Thyroid gland (tissue), 4 donors: ENCODE results near the gene NPRL2. TPM values are rescaled to one million over a fixed set of nuclear protein-coding genes. Genes with fewer than 3 reads are reported as not detected.
A peak's percentile ranks its signal among the peaks of the same experiment; 100 is the strongest.

Source experiments
- DNase-seq, 2 donors: peaks; one replicate each; pipeline ENCODE4 v3.0.0-alpha.2; 2019
- H3K27ac ChIP-seq, 3 donors: fragments of 200-600 bp; sonication (generic); 1 replicate in 2 of 3; 2 replicates in 1 of 3; pipeline ENCODE4 v1.5.1; 2016 to 2019; ENCODE audit warnings: mild to moderate bottlenecking in 1 of 3, moderate library complexity in 1 of 3
- H3K27me3 ChIP-seq: fragments of 200-600 bp; sonication (generic); one replicate; pipeline ENCODE4 v1.5.1; 2019
- H3K36me3 ChIP-seq, 2 donors: fragments of 200-600 bp; sonication (generic); one replicate each; pipeline ENCODE4 v1.5.1; 2016 to 2019
- H3K4me1 ChIP-seq, 2 donors: fragments of 200-600 bp; sonication (generic); one replicate each; pipeline ENCODE4 v1.5.1; 2017 to 2019
- H3K4me3 ChIP-seq, 3 donors: fragments of 200-600 bp; sonication (generic); replicated peaks in 1 of 3; 1 replicate in 2 of 3; 2 replicates in 1 of 3; pipeline ENCODE4 v1.5.1; 2016; ENCODE audit warnings: mild to moderate bottlenecking in 1 of 3
- H3K9me3 ChIP-seq: fragments of 200-600 bp; sonication (generic); one replicate; pipeline ENCODE4 v1.5.1; 2017
- CTCF ChIP-seq, 6 experiments: fragments of 200-600 bp in 3 of 6; fragments of 450-650 bp in 3 of 6; sonication (generic) in 3 of 6; IDR thresholded peaks; one replicate each; pipeline ENCODE4 v1.5.1; 2016 to 2019; ENCODE audit warnings: antibody characterized with exemption in 6 of 6, mild to moderate bottlenecking in 2 of 6, inconsistent platforms in 1 of 6, moderate library complexity in 1 of 6
- POLR2A ChIP-seq, 2 donors: fragments of 450-650 bp; IDR thresholded peaks; one replicate each; pipeline ENCODE4 v1.6.1; 2017; ENCODE audit warnings: antibody characterized with exemption in 2 of 2, mild to moderate bottlenecking in 2 of 2, moderate library complexity in 1 of 2
- WGBS, 2 donors: methylation state at CpG; one replicate each; pipeline ENCODE4 v1.1.5; 2017; 5-methylcytosine and 5-hydroxymethylcytosine counted together
- intact Hi-C: fragments of 100-400 bp; cut with DNase I; formaldehyde crosslinking; loops from one replicate; pipeline ENCODE4 v1.15.1; 2023
- total RNA-seq, 4 donors: library from RNA; depleted of rRNA; stranded (reverse); fragments of >200 nt; gene quantifications; one replicate each; pipeline ENCODE4 v1.2.3, GENCODE V29; 2016

NPRL2 gene
- total RNA-seq, 4 donors from 2014 or later, result 13.4 to 30.6 (median 24.7) TPM

GRCh38 chr3:50352781-50353180 is 2.2 kb upstream of the NPRL2 start:
- no peaks in the 10 kb centered on the region for H3K27me3 ChIP-seq
- intact Hi-C loops, result no loop called here
- H3K36me3 ChIP-seq, result peaks cover 23 to 28% of the 10 kb centered on the region in 2 donors
- H3K4me1 ChIP-seq, result peaks cover 46 to 59% of the 10 kb centered on the region in 2 donors
- H3K4me3 ChIP-seq, result no peak overlapping the region
- no peak for DNase-seq
- 56 to 69% methylated on average over 2 of the region's 2 CpGs for WGBS, 2 donors
- TF ChIP-seq CTCF (IDR thresholded peaks at IDR 0.05) (no peak), POLR2A (IDR thresholded peaks at IDR 0.05) (no peak)
- no peak overlapping the region for H3K27ac ChIP-seq
- no peaks in the 10 kb centered on the region for H3K9me3 ChIP-seq

- H3K27me3 ChIP-seq, result no peaks in the 10 kb centered on the region
- no peaks in the 10 kb centered on the region for H3K9me3 ChIP-seq
- H3K4me1 ChIP-seq, result peaks cover 34 to 46% of the 10 kb centered on the region in 2 donors
- H3K27ac ChIP-seq, result peak overlapping the region in 2 of 3 donors; percentile 9 to 90
- DNase-seq, result no peak
- peaks cover 23 to 28% of the 10 kb centered on the region in 2 donors for H3K36me3 ChIP-seq
- WGBS, 2 donors, result 43 to 64% methylated on average over 10 to 11 of the region's 11 CpGs
- TF ChIP-seq CTCF (IDR thresholded peaks at IDR 0.05) (no peak), POLR2A (IDR thresholded peaks at IDR 0.05) (no peak)
- intact Hi-C loops, result no loop called here
- peak overlapping the region in 2 of 3 donors; percentile 56 to 75 for H3K4me3 ChIP-seq
Measured at GRCh38 chr3:50351323-50351697, 735 bp upstream of the NPRL2 start.

GRCh38 chr3:50350213-50350526 is 405 bp downstream of the NPRL2 start:
- H3K27ac ChIP-seq, result peak overlapping the region; percentile 11 to 92 (median 90)
- no peak for TF ChIP-seq CTCF (IDR thresholded peaks at IDR 0.05)
- TF ChIP-seq POLR2A (IDR thresholded peaks at IDR 0.05), result no peak
- H3K36me3 ChIP-seq, result peaks cover 20 to 26% of the 10 kb centered on the region in 2 donors
- 13 to 18% methylated on average over 7 of the region's 7 CpGs for WGBS, 2 donors
- no peaks in the 10 kb centered on the region for H3K27me3 ChIP-seq
- peak overlapping the region; percentile 56 to 75 (median 60) for H3K4me3 ChIP-seq
- no peak for DNase-seq
- H3K9me3 ChIP-seq, result no peaks in the 10 kb centered on the region
- intact Hi-C loops, result no loop called here
- peaks cover 30 to 46% of the 10 kb centered on the region in 2 donors for H3K4me1 ChIP-seq

GRCh38 chr3:50347187-50347813 is 3.3 kb downstream of the NPRL2 start:
- peak in 5 of 6 experiments; percentile 39 to 78 (median 54) for TF ChIP-seq CTCF (IDR thresholded peaks at IDR 0.05)
- TF ChIP-seq POLR2A (IDR thresholded peaks at IDR 0.05), result no peak
- Histone ChIP-seq H3K4me3 (no peak overlapping the region), H3K36me3 (no peaks in the 10 kb centered on the region), H3K9me3 (no peaks in the 10 kb centered on the region), H3K27ac (no peak overlapping the region), H3K4me1 (peaks cover 29 to 39% of the 10 kb centered on the region in 2 donors), H3K27me3 (no peaks in the 10 kb centered on the region)
- WGBS, 2 donors, result 29 to 30% methylated on average over 14 of the region's 14 CpGs
- intact Hi-C loops, result no loop called here
- peak; percentile 78 to 83 for DNase-seq

GRCh38 chr3:50345586-50346234 is 4.9 kb downstream of the NPRL2 start, which contains the start of gene ZMYND10:
Gene ZMYND10 (minus strand): TSS chr3:50345732. CDS start chr3:50345579, 153 bp downstream.
- Histone ChIP-seq H3K27ac (no peak within 1 kb of the TSS), H3K27me3 (no peaks in the 10 kb centered on the region), H3K36me3 (no peaks in the 10 kb centered on the region), H3K9me3 (no peaks in the 10 kb centered on the region), H3K4me3 (peak within 1 kb of the TSS in 1 of 3 donors; percentile 21), H3K4me1 (peaks cover 20 to 34% of the 10 kb centered on the region in 2 donors)
- TF ChIP-seq CTCF (IDR thresholded peaks at IDR 0.05), result no peak
- TF ChIP-seq POLR2A (IDR thresholded peaks at IDR 0.05), result no peak
- 12 to 13% methylated on average over 40 to 42 of the region's 45 CpGs for WGBS, 2 donors
- intact Hi-C loops, result no loop called here
- peak; percentile 61 to 64 for DNase-seq
